T-helper 1 cell (primary cell): ENCODE results near the gene KAT7.
"Not testable (repeated sequence)": the region's sequence is repeated elsewhere in the genome, so short reads cannot be mapped to it uniquely, and the experiment has no call there.

Experiments used
- DNase-seq, 5 donors: peaks; one replicate each; pipeline ENCODE4 v3.0.0-alpha.2; 2012 to 2020
- total RNA-seq, 4 donors: gene quantifications; one replicate each; lab custom pipeline; 2026; lab: John Stamatoyannopoulos, UW

The KAT7 gene
- total RNA-seq: 220 to 259 (median 252) reads per million in 4 donors

DNA sequence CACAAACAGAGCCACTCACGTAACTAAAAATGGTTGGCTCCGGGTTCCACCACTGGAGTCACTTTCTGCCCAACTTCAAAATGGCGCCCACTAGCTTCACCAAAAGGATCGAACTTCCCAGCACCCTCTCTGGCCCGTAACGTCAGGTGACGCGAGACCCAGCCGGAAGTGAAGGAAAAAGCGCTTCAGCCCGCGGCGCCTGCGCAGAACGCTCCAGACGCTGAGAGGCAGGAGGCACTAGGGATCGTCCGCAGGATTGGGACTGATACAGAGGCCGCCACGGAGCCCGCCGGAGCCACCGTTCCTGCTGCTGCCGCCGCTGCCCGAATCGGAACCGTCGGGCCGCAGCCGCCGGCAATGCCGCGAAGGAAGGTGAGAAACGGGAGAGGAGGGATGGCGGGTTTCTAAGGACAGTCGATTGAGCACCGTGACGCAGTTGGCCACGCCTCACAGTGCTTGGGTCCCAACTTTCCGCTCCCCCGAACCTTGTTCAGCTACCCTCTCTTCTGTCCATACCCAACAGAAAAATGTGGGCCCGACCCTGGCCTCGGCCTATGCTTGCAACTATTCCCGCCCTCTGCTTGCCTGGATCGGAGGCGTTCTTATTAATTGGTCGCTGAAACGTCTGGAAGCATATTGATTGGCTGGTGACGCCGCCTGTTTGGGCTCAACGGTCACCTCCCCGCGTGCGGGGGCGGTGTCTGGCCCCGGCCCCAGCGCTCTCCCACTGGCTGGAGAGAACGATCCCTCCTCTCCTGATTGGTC, at the start of gene KAT7:
TSS of gene KAT7 (plus strand) at position 204 of the 765 bp plus-strand sequence. CDS start at position 358, 154 bp downstream.
- peak; percentile 97 to 99 (median 98) for DNase-seq

GRCh38 chr17:49739641-49740271, 48.7 kb upstream of the KAT7 start:
- DNase-seq: peak; percentile 90 to 98 (median 94)

- peak in 1 of 5 donors; percentile 29 for DNase-seq
These were observed 47.3 kb upstream of the KAT7 start for GRCh38 chr17:49741009-49741691.

DNA sequence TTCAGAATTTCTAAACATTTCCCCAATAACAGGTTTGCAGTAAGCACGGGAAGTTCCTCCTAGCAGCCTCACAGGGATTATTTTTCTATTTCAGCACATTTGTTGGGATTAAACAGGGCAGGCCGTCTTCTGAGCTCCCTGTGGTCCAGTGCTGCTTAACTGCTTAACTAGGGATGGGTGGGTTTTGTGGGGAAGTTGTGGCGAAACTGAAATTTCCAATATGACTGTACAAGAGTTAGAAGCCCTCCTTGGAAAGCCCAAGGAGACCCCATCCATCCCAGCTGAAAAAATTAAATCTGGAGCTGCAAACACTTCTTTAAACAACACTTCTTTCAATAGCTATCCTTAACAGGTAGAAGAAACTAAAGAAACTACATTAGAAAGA, 46.8 kb upstream of the KAT7 start:
- no peak for DNase-seq

DNA sequence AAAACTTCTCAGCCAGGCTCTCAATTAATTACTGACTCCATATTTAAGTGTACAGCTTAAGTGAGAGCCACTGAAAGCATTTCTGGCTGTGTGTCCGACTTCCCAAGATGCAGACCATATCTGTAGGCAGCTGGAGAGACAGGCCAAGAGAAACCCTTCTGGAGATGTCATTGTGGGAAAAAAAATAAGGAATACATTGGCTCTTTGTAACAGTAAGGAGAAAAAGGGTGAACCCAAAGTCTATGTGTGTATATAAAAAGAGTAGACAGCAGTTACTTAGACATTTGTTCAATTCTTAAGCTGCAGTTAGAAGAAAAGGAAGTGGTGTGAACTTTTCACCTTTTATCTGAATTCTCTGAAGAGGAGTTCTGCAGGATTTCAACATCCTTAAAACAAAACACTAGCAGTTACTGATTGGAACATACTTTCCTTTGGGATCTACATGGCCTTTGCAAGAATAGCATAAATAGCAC, 46.3 kb upstream of the KAT7 start:
- peak in 1 of 5 donors; percentile 30 for DNase-seq

GRCh38 chr17:49745175-49746139, 43.0 kb upstream of the KAT7 start:
- DNase-seq: no peak

- peak in 3 of 5 donors; percentile 23 to 50 (median 43) for DNase-seq
These were observed 41.5 kb upstream of the KAT7 start for GRCh38 chr17:49746791-49747490.

- no peak for DNase-seq
These were observed 40.8 kb upstream of the KAT7 start for GRCh38 chr17:49747632-49748031.

GRCh38 chr17:49748223-49748622, 40.3 kb upstream of the KAT7 start:
- DNase-seq: peak in 3 of 5 donors; percentile 18 to 38 (median 21)

DNA sequence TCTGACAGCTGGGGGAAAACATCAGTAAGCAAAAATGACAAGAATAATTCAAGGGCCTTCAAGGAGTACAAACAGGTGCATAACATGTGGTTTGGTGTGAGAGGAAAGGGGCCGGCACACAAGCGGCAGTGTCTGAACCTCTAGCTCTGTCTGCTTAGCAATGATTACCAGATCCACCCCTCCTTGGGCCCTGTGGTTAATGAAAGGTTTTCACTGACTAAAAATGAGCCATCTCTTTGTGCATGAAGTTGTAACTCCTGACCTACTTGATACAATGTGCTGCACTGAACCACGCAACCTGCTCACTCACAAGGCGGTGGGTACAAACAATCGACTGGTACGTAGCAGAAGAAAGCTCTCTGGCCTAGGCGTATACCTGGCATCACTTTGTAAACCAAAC, 39.7 kb upstream of the KAT7 start:
- DNase-seq: peak; percentile 15 to 90 (median 49)

- DNase-seq: no peak
These were observed 38.8 kb upstream of the KAT7 start for GRCh38 chr17:49749730-49750129.

GRCh38 chr17:49752508-49752907, 36.0 kb upstream of the KAT7 start:
- DNase-seq: no peak

GRCh38 chr17:49753959-49754391, 34.5 kb upstream of the KAT7 start:
- no peak for DNase-seq

GRCh38 chr17:49755663-49756283, 32.7 kb upstream of the KAT7 start:
- DNase-seq: no peak

DNA sequence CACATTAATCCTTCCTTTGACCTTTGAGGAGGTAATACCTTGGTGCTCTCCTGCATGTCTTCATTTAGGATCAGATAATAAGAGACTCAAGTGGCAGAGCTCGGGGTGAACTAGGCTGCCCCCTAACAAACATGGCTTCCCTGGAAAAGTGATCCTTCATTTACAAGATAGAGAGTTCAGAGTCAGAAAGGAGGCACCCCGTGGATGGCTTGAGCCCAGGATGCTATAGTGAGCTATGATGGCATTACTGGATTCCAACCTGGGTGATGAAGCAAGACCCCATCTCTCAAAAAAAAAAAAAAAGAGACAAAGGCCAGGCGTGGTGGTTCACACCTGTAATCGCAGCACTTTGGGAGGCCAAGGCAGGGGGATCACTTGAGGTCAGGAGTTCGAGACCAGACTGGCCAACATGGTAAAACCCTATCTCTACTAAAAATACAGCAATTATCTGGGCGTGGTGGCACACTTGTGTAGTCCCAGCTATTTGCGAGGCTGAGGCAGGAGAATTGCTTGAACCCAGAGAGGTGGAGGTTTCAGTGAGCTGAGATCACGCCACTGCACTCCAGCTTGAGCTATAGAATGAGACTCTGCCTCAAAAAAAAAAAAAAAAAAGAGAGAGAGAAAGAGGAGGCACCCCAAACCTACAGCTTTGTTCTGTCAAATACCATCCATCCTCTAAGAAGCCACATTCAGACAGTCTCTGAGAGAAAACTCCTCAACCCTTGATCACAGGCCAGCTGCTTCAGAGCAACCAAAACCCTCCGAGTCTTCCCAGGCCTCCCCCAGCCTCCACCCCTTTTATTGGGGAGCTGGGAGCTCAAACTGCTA, 31.9 kb upstream of the KAT7 start:
- DNase-seq: no peak

DNA sequence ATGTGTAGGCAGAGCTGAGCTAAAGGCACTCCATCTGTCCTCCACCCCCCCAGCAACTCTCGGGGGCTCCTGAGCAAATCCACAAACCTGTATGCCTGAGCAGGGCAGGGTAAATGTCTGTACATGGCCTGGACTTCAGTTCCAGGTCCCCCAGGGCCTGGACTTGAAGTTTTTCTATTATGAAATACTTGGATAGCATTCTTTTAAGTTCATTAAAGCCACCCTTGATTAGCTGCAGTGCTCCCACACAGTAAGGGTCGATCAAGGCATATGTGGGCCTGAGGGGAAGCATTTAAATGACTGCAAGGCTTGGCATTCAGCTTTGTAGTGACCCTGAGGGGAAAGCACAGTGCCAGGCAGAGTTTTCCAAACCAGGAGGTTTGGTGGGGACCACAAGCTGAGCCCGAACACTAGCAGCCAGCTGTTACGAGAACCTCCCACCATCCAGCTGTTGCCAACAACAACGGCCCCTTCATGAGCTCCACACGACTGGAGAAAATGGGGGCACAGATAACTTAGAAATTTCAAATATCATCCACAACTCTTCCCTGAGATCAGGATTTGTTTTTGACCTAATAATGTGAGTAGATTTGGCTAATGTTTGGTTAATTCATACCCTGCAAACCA, 31.2 kb upstream of the KAT7 start:
- no peak for DNase-seq

GRCh38 chr17:49758464-49759010, 29.9 kb upstream of the KAT7 start:
- DNase-seq: not testable (repeated sequence)

DNA sequence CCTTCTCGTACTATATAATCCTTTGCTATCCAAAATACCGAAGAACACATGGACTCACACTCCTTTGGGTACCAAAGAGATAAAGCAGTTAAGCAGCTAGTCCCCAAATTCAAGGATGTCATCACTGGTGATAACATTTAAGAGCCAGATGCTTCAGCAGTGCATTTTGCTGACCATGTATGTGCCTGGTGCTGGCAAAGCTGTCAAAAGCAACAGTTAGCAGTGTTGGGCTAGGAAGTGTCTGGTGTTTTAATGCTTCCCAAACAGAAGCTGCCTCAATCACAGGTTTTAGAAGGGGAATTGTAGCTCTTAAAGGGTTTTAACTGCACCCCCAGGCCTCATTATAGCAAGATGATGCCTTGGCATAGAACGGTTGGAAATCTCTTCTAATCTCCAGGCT, 29.3 kb upstream of the KAT7 start:
- no peak for DNase-seq

- no peak for DNase-seq
These were observed 28.2 kb upstream of the KAT7 start for GRCh38 chr17:49760296-49760695.
